SU-DHL-6 (cell line): Measurements from ENCODE around the gene ME3.

Source experiments
- H2AFZ ChIP-seq: fragments of 200-600 bp; sonication (generic); 2 replicates; pipeline ENCODE4 v1.6.1; 2014; ENCODE audit warnings: low read depth, mild to moderate bottlenecking, moderate library complexity, mixed read lengths, antibody characterized with exemption, low read length; ENCODE audit not compliant: severe bottlenecking
- H3F3A ChIP-seq: fragments of 200-600 bp; shearing (Covaris generic); 2 replicates; pipeline ENCODE4 v1.6.0; 2016; ENCODE audit warnings: antibody characterized with exemption, mild to moderate bottlenecking; ENCODE audit not compliant: insufficient read depth
- H3K27ac ChIP-seq: fragments of 200-600 bp; sonication (generic); 2 replicates; pipeline ENCODE4 v1.5.1; 2016; ENCODE audit warnings: low read depth, mild to moderate bottlenecking, low read length, moderate library complexity, mixed read lengths
- H3K27me3 ChIP-seq: fragments of 200-600 bp; sonication (generic), shearing (Covaris generic); 2 replicates; pipeline ENCODE4 v1.6.0; 2014; ENCODE audit warnings: mild to moderate bottlenecking, low read length
- H3K36me3 ChIP-seq: fragments of 200-600 bp; sonication (generic); 2 replicates; pipeline ENCODE4 v1.6.1; 2014; ENCODE audit warnings: mild to moderate bottlenecking, low read length, mixed read lengths
- H3K4me2 ChIP-seq: fragments of 300-600, 200-600 bp; shearing (Covaris generic), sonication (generic); 2 replicates; pipeline ENCODE4 v1.6.0; 2014; ENCODE audit warnings: low read length, low read depth, mild to moderate bottlenecking; ENCODE audit not compliant: poor library complexity, severe bottlenecking
- H3K4me3 ChIP-seq: fragments of 200-600 bp; sonication (generic); 2 replicates; pipeline ENCODE4 v1.5.1; 2014; ENCODE audit warnings: antibody characterized with exemption, low read length, mild to moderate bottlenecking, mixed read lengths; ENCODE audit not compliant: insufficient read depth, poor library complexity, severe bottlenecking
- H3K79me2 ChIP-seq: fragments of 200-600 bp; sonication (generic); 2 replicates; pipeline ENCODE4 v1.6.1; 2014; ENCODE audit warnings: mild to moderate bottlenecking, low read length, moderate library complexity; ENCODE audit not compliant: insufficient read depth
- H3K9ac ChIP-seq: fragments of 200-600 bp; sonication (generic); 2 replicates; pipeline ENCODE4 v1.7.0; 2014; ENCODE audit warnings: mild to moderate bottlenecking, low read length
- H3K9me2 ChIP-seq: fragments of 200-600 bp; sonication (generic); replicated peaks from 2 replicates; pipeline ENCODE4 v1.6.1; 2014; ENCODE audit warnings: low read length; ENCODE audit not compliant: insufficient read depth
- H3K9me3 ChIP-seq: fragments of 200-600 bp; sonication (generic); 2 replicates; pipeline ENCODE4 v1.6.1; 2014; ENCODE audit warnings: low read length, mixed read lengths; ENCODE audit not compliant: insufficient read depth
- H4K20me1 ChIP-seq: fragments of 200-600 bp; sonication (generic); 2 replicates; pipeline ENCODE4 v1.6.1; 2014; ENCODE audit warnings: low read depth, mild to moderate bottlenecking, antibody characterized with exemption, low read length, moderate library complexity, mixed read lengths
- EZH2phosphoT487 ChIP-seq: fragments of 200-600 bp; sonication (generic), shearing (Covaris generic); conservative IDR thresholded peaks from 2 replicates; pipeline ENCODE4 v1.6.1; 2018; ENCODE audit warnings: mild to moderate bottlenecking, antibody characterized with exemption, low read length, moderate library complexity, mixed read lengths
- TF ChIP-seq, protein P1 (sequence below): fragments of 200-600 bp; sonication (generic); IDR thresholded peaks from one replicate; pipeline ENCODE4 v1.5.1; 2017; ENCODE audit warnings: antibody characterized with exemption, mild to moderate bottlenecking, low read length, moderate library complexity; ENCODE audit not compliant: insufficient read depth, poor library complexity, severe bottlenecking

ME3 gene

DNA sequence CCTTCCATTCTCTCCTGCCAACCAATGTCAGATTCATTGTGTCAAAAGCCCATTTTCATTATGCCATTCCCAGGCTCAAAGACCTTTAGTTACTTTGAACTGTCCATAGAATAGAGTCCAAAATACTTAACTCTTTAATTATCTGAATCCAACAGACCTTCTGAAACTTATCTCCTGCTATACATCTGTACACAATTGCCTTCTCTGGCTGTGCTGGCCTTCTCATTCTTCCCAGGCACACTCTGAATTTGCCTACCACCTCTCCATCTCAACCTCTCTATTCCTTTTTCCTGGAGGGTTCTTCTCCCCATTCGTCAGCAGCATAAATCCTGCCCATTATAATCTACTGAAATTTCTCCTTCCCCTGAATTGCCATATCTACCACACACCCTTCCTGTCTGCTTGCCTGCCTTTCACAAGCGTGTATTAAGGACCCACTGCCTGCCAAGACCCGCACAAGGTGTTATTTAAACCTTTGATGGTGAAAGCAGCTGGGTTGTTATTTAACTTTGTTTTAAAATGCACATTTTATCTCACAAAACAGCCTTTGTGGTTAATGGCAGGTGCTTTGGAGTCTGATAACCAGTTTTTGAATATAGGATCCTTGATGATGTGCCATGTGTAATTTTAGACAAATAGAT, 171.8 kb downstream of the ME3 start:
- H3K9me2 ChIP-seq = no peaks in the 10 kb centered on the region
- H3K9me3 ChIP-seq = no peaks in the 10 kb centered on the region
- H3K36me3 ChIP-seq = no peaks in the 10 kb centered on the region
- H3K27ac ChIP-seq = no peak overlapping the region
- no peak overlapping the region for H3K9ac ChIP-seq
- no peaks in the 10 kb centered on the region for H3F3A ChIP-seq
- TF ChIP-seq, protein P1, sequence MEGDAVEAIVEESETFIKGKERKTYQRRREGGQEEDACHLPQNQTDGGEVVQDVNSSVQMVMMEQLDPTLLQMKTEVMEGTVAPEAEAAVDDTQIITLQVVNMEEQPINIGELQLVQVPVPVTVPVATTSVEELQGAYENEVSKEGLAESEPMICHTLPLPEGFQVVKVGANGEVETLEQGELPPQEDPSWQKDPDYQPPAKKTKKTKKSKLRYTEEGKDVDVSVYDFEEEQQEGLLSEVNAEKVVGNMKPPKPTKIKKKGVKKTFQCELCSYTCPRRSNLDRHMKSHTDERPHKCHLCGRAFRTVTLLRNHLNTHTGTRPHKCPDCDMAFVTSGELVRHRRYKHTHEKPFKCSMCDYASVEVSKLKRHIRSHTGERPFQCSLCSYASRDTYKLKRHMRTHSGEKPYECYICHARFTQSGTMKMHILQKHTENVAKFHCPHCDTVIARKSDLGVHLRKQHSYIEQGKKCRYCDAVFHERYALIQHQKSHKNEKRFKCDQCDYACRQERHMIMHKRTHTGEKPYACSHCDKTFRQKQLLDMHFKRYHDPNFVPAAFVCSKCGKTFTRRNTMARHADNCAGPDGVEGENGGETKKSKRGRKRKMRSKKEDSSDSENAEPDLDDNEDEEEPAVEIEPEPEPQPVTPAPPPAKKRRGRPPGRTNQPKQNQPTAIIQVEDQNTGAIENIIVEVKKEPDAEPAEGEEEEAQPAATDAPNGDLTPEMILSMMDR = no peak
- TF ChIP-seq EZH2phosphoT487 = no peak
- H3K79me2 ChIP-seq = no peaks in the 10 kb centered on the region
- H4K20me1 ChIP-seq = no peaks in the 10 kb centered on the region
- H3K4me2 ChIP-seq = no peak overlapping the region
- H3K27me3 ChIP-seq = no peaks in the 10 kb centered on the region
- no peak overlapping the region for H2AFZ ChIP-seq
- no peak overlapping the region for H3K4me3 ChIP-seq

GRCh38 chr11:86499723-86500129, 172.7 kb downstream of the ME3 start:
- H3K27ac ChIP-seq = no peak overlapping the region
- TF ChIP-seq, protein P1 = no peak
- TF ChIP-seq EZH2phosphoT487 = no peak
- no peaks in the 10 kb centered on the region for H3K27me3 ChIP-seq
- no peaks in the 10 kb centered on the region for H3K9me3 ChIP-seq
- no peaks in the 10 kb centered on the region for H4K20me1 ChIP-seq
- no peak overlapping the region for H3K4me2 ChIP-seq
- H3K4me3 ChIP-seq = no peak overlapping the region
- no peaks in the 10 kb centered on the region for H3F3A ChIP-seq
- no peaks in the 10 kb centered on the region for H3K36me3 ChIP-seq
- H2AFZ ChIP-seq = no peak overlapping the region
- no peak overlapping the region for H3K9ac ChIP-seq
- H3K79me2 ChIP-seq = no peaks in the 10 kb centered on the region
- H3K9me2 ChIP-seq = no peaks in the 10 kb centered on the region

DNA sequence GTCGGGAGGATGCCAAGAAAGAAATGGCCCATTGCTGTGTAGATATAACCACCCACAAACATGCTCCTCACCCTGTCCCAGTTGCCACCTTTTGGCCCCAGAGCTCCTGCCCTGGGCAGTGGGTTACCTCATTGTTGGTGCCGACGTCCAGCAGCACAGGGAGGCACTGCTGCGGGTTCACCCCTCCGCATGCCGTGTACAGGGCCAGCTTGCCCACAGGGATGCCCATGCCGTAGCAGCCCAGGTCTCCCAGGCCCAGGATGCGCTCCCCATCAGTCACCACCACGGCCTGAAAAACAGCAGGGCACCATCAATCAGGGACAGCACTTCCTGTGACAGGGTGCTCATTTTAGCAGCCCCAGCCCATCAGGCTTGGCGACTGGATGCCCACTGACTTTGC, 174.6 kb downstream of the ME3 start:
- Histone ChIP-seq H2AFZ (no peak overlapping the region), H3K36me3 (no peaks in the 10 kb centered on the region), H3K9me2 (no peaks in the 10 kb centered on the region), H3K79me2 (no peaks in the 10 kb centered on the region), H3K4me2 (no peak overlapping the region), H3F3A (no peaks in the 10 kb centered on the region), H3K4me3 (no peak overlapping the region), H3K27ac (no peak overlapping the region), H3K9me3 (no peaks in the 10 kb centered on the region), H4K20me1 (no peaks in the 10 kb centered on the region), H3K9ac (no peak overlapping the region), H3K27me3 (no peaks in the 10 kb centered on the region)
- no peak for TF ChIP-seq EZH2phosphoT487
- TF ChIP-seq, protein P1 = no peak
